H1 (cell line): Measurements from ENCODE around the gene CPNE4. TPM values are rescaled to one million over a fixed set of nuclear protein-coding genes. Genes with fewer than 3 reads are reported as not detected.

ENCODE experiments used
- CTCF ChIA-PET: fragments of 300-600 bp; sonication (Branson Sonifier 250); formaldehyde crosslinking; loops from one replicate; lab custom pipeline; 2021; ENCODE audit not compliant: partially characterized antibody; lab: Charles Lee
- POLR2A ChIA-PET: fragments of 300-600 bp; sonication (Branson Sonifier 250); formaldehyde crosslinking; loops from one replicate; lab custom pipeline; 2021; ENCODE audit warnings: inconsistent platforms; ENCODE audit not compliant: partially characterized antibody; lab: Charles Lee
- DNase-seq, 2 experiments: peaks; one replicate each; pipeline versions ENCODE4 v3.0.0 to v3.0.0-alpha.2; 2010 to 2022; ENCODE audit warnings: low spot score in 2 of 2, low read depth in 1 of 2, mixed read lengths in 1 of 2
- FAIRE-seq: peaks from 2 replicates; lab custom pipeline; 2011; peaks lifted over from hg19 to GRCh38; lab: Jason Lieb, UNC
- H2AFZ ChIP-seq: 2 replicates; pipeline ENCODE4 v1.8.1; 2012; ENCODE audit warnings: low read length, inconsistent platforms
- H2AK5ac ChIP-seq: 2 replicates; pipeline ENCODE4 v1.6.1; 2013; ENCODE audit warnings: low read depth, low read length
- H2BK120ac ChIP-seq: replicated peaks from 2 replicates; pipeline ENCODE3; 2013; ENCODE audit warnings: low read depth, low read length, inconsistent platforms
- H2BK12ac ChIP-seq: 2 replicates; pipeline ENCODE4 v1.6.1; 2013; ENCODE audit warnings: low read depth, low read length
- H2BK15ac ChIP-seq: 2 replicates; pipeline ENCODE4 v1.6.1; 2013; ENCODE audit warnings: low read length
- H2BK20ac ChIP-seq: 2 replicates; pipeline ENCODE4 v1.6.1; 2013; ENCODE audit warnings: low read length
- H2BK5ac ChIP-seq: 2 replicates; pipeline ENCODE4 v1.6.1; 2013; ENCODE audit warnings: low read depth, low read length
- H3K14ac ChIP-seq: 2 replicates; pipeline ENCODE4 v1.6.1; 2013; ENCODE audit warnings: inconsistent platforms; ENCODE audit not compliant: insufficient read length
- H3K18ac ChIP-seq: 2 replicates; pipeline ENCODE4 v1.6.1; 2013; ENCODE audit warnings: low read length; ENCODE audit errors: extremely low read depth
- H3K23ac ChIP-seq: 2 replicates; pipeline ENCODE4 v1.6.1; 2013; ENCODE audit warnings: inconsistent platforms; ENCODE audit not compliant: insufficient read length
- H3K23me2 ChIP-seq: 2 replicates; pipeline ENCODE4 v1.6.1; 2013; ENCODE audit warnings: low read depth, low read length
- H3K27ac ChIP-seq: 2 replicates; pipeline ENCODE4 v1.6.1; 2011; ENCODE audit warnings: low read depth, low read length, inconsistent platforms
- H3K27me3 ChIP-seq, 4 experiments: replicated peaks in 1 of 4; 1 replicate in 1 of 4; 2 replicates in 3 of 4; pipeline versions ENCODE4 v1.6.1 to v1.8.1; 2011 to 2013; ENCODE audit warnings: low read length in 3 of 4, mild to moderate bottlenecking in 3 of 4, inconsistent platforms in 2 of 4, mixed read lengths in 2 of 4, moderate library complexity in 1 of 4; ENCODE audit not compliant: control insufficient read depth in 3 of 4, insufficient read depth in 3 of 4; ENCODE audit errors: extremely low read depth in 1 of 4
- H3K36me3 ChIP-seq, 4 experiments: 2 replicates each; pipeline versions ENCODE4 v1.6.1 to v1.8.1; 2011 to 2013; ENCODE audit warnings: mild to moderate bottlenecking in 4 of 4, low read length in 3 of 4, moderate library complexity in 2 of 4, control low read depth in 1 of 4, inconsistent platforms in 1 of 4; ENCODE audit not compliant: insufficient read depth in 4 of 4, control insufficient read depth in 2 of 4
- H3K4ac ChIP-seq: replicated peaks from 2 replicates; pipeline ENCODE3; 2013; ENCODE audit warnings: low read length, low read depth, mixed read lengths, inconsistent platforms; ENCODE audit not compliant: insufficient read length
- H3K4me1 ChIP-seq, 4 experiments: replicated peaks in 1 of 4; 1 replicate in 1 of 4; 2 replicates in 3 of 4; pipeline versions ENCODE4 v1.6.1 to v1.8.1; 2011 to 2013; ENCODE audit warnings: low read length in 3 of 4, inconsistent platforms in 2 of 4, mixed read lengths in 1 of 4; ENCODE audit not compliant: insufficient read depth in 4 of 4, control insufficient read depth in 3 of 4
- H3K4me2 ChIP-seq, 2 experiments: 2 replicates each; pipeline versions ENCODE4 v1.6.1 to v1.8.1; 2011 to 2013; ENCODE audit warnings: low read depth in 2 of 2, low read length in 2 of 2, control low read depth in 1 of 2, inconsistent platforms in 1 of 2, mild to moderate bottlenecking in 1 of 2; ENCODE audit not compliant: insufficient read depth in 1 of 2
- H3K4me3 ChIP-seq, 4 experiments: fragments of 200-600, 300-600 bp in 1 of 4; sonication (generic), shearing (Covaris generic), sonication (Bioruptor Twin) in 1 of 4; 2 replicates each; pipeline versions ENCODE4 v1.5.1 to v1.8.1; 2011 to 2016; ENCODE audit warnings: low read length in 4 of 4, low read depth in 3 of 4, control low read depth in 2 of 4, inconsistent platforms in 2 of 4, mild to moderate bottlenecking in 2 of 4, mixed read lengths in 1 of 4, moderate library complexity in 1 of 4; ENCODE audit not compliant: insufficient read depth in 2 of 4; ENCODE audit errors: extremely low read depth in 1 of 4
- H3K56ac ChIP-seq: replicated peaks from 2 replicates; pipeline ENCODE3; 2013; ENCODE audit warnings: low read depth, mild to moderate bottlenecking, mixed read lengths, low read length, inconsistent platforms; ENCODE audit not compliant: insufficient read length
- H3K79me1 ChIP-seq: 2 replicates; pipeline ENCODE4 v1.6.1; 2013; ENCODE audit warnings: low read depth, low read length, control low read depth
- H3K79me2 ChIP-seq, 2 experiments: 2 replicates each; pipeline versions ENCODE4 v1.6.1 to v1.8.1; 2012 to 2013; ENCODE audit warnings: low read length in 2 of 2, mild to moderate bottlenecking in 2 of 2, inconsistent platforms in 1 of 2; ENCODE audit not compliant: insufficient read depth in 2 of 2, control insufficient read depth in 1 of 2
- H3K9ac ChIP-seq, 4 experiments: replicated peaks in 1 of 4; 1 replicate in 1 of 4; 2 replicates in 3 of 4; pipeline versions ENCODE4 v1.6.1 to v1.8.1; 2011 to 2013; ENCODE audit warnings: low read depth in 3 of 4, low read length in 3 of 4, control low read depth in 2 of 4, mild to moderate bottlenecking in 2 of 4, moderate library complexity in 2 of 4, inconsistent platforms in 1 of 4; ENCODE audit errors: extremely low read depth in 1 of 4
- H3K9me3 ChIP-seq, 2 experiments: 2 replicates each; pipeline versions ENCODE4 v1.6.1 to v1.8.1; 2012 to 2013; ENCODE audit warnings: mild to moderate bottlenecking in 2 of 2, moderate library complexity in 2 of 2, control low read depth in 1 of 2, inconsistent platforms in 1 of 2, low read depth in 1 of 2, low read length in 1 of 2, mixed read lengths in 1 of 2; ENCODE audit not compliant: insufficient read depth in 2 of 2
- H4K20me1 ChIP-seq, 2 experiments: replicated peaks in 1 of 2; 2 replicates each; pipeline versions ENCODE3 to v1.8.1; 2011 to 2013; ENCODE audit warnings: inconsistent platforms in 2 of 2, low read length in 2 of 2, mild to moderate bottlenecking in 1 of 2; ENCODE audit not compliant: insufficient read depth in 2 of 2, control insufficient read depth in 1 of 2
- H4K5ac ChIP-seq: 2 replicates; pipeline ENCODE4 v1.6.1; 2013; ENCODE audit warnings: low read length, low read depth, mixed read lengths, inconsistent platforms; ENCODE audit not compliant: insufficient read length
- H4K8ac ChIP-seq: 2 replicates; pipeline ENCODE4 v1.8.0; 2013; ENCODE audit warnings: mild to moderate bottlenecking, moderate library complexity, low read length, inconsistent platforms; ENCODE audit not compliant: insufficient read depth; ENCODE audit errors: extremely low read depth
- H4K91ac ChIP-seq: replicated peaks from 2 replicates; pipeline ENCODE3; 2013; ENCODE audit warnings: low read length, mixed read lengths, inconsistent platforms; ENCODE audit not compliant: insufficient read length
- CHD1 ChIP-seq: IDR thresholded peaks from 2 replicates; pipeline ENCODE4 v1.6.1; 2012; ENCODE audit warnings: low read depth, low read length, improper control_type of control experiment
- JUND ChIP-seq: IDR thresholded peaks from 2 replicates; pipeline ENCODE4 v1.6.1; 2011; ENCODE audit warnings: mild to moderate bottlenecking, improper control_type of control experiment, low read length
- RAD21 ChIP-seq, 2 experiments: IDR thresholded peaks in 1 of 2; conservative IDR thresholded peaks in 1 of 2; 2 replicates each; pipeline ENCODE4 v1.6.1; 2011; ENCODE audit warnings: low read depth in 2 of 2, low read length in 2 of 2, improper control_type of control experiment in 1 of 2, inconsistent platforms in 1 of 2, mild to moderate bottlenecking in 1 of 2, moderate library complexity in 1 of 2
- YY1 ChIP-seq: IDR thresholded peaks from 2 replicates; pipeline ENCODE4 v1.6.1; 2011; ENCODE audit warnings: low read depth, mild to moderate bottlenecking, low read length
- WGBS, 2 experiments: shearing (Covaris generic) in 1 of 2; methylation state at CpG; one replicate each; pipeline versions ENCODE4 v1.1.6 to v1.1.7; 2013 to 2015; ENCODE audit warnings: low lambda C conversion rate in 2 of 2, mixed read lengths in 2 of 2, inconsistent platforms in 1 of 2, low coverage in 1 of 2, missing lambda C conversion rate in 1 of 2; ENCODE audit not compliant: insufficient replicate concordance in 2 of 2, insufficient coverage in 1 of 2, insufficient read length in 1 of 2; ENCODE audit errors: extremely low coverage in 1 of 2, missing lambda C conversion rate in 1 of 2; 5-methylcytosine and 5-hydroxymethylcytosine counted together
- polyA plus RNA-seq, 7 experiments: library from polyadenylated mRNA; depleted of rRNA in 3 of 7; stranded (reverse) in 5 of 7; unstranded in 2 of 7; fragments of >200 nt in 5 of 7; fragments of 200-250 nt in 2 of 7; gene quantifications; 1 replicate in 5 of 7; 2 replicates in 1 of 7; 4 replicates in 1 of 7; pipeline versions ENCODE4 v1.2.1 to v1.2.3, GENCODE V29; 2011 to 2013; ENCODE audit warnings: missing spikeins in 2 of 7, mixed read lengths in 2 of 7
- total RNA-seq: library from RNA; stranded (reverse); fragmentation: NEBNext Ultra II Directional; extraction: Animal tissue kit (Norgen Biotek cat#: 25700); gene quantifications from 2 replicates; pipeline ENCODE4 v1.2.1, GENCODE V29; 2021

Gene CPNE4
- total and polyA plus RNA-seq, 2 of the 8 experiments (the other 6 are each of a cell fraction or from before 2014, with no cell fraction given), result 0.82 to 3.8 TPM

GRCh38 chr3:131750256-131750655, 284.6 kb downstream of the CPNE4 start:
- Histone ChIP-seq H3K36me3 (no peaks in the 10 kb centered on the region), H3K79me1 (no peaks in the 10 kb centered on the region), H3K4me1 (peaks cover 0 to 2% (median 0%) of the 10 kb centered on the region in 4 experiments; a peak in 2 of 7 replicates), H4K20me1 (no peaks in the 10 kb centered on the region), H4K5ac (no peak overlapping the region), H2BK5ac (no peak overlapping the region), H3K56ac (no peak overlapping the region), H3K18ac (no peak overlapping the region), H3K9me3 (no peaks in the 10 kb centered on the region), H3K4me2 (no peak overlapping the region), H2BK20ac (no peak overlapping the region), H4K91ac (no peak overlapping the region), H3K4ac (no peak overlapping the region), H2BK15ac (no peak overlapping the region), H3K27ac (no peak overlapping the region), H3K14ac (no peak overlapping the region), H3K27me3 (no peaks in the 10 kb centered on the region), H2BK120ac (no peak overlapping the region), H3K23ac (no peak overlapping the region), H3K79me2 (no peaks in the 10 kb centered on the region), H4K8ac (no peak overlapping the region), H3K9ac (no peak overlapping the region), H3K23me2 (no peaks in the 10 kb centered on the region), H2AFZ (no peak overlapping the region), H3K4me3 (no peak overlapping the region), H2AK5ac (no peak overlapping the region), H2BK12ac (no peak overlapping the region)
- FAIRE-seq (no peak), DNase-seq (no peak)
- TF ChIP-seq YY1, result no peak
- TF ChIP-seq RAD21 (IDR thresholded peaks at IDR 0.05 in 1 of 2, conservative IDR thresholded peaks at IDR 0.05 in 1 of 2; ENCODE audit: low read depth in 2 of 2, low read length in 2 of 2), result no peak
- TF ChIP-seq CHD1, result no peak
- TF ChIP-seq JUND, result no peak
- CTCF ChIA-PET, result no interaction called here
- POLR2A ChIA-PET, result no interaction called here
- 91% methylated on average over 3 of the region's 3 CpGs; no CpG with 5 or more reads in 1 of the 2 experiments for WGBS, 2 experiments
